ENCODE data around the gene TUBA3D.
"Not testable (repeated sequence)": the region's sequence is repeated elsewhere in the genome, so short reads cannot be mapped to it uniquely, and the experiment has no call there.

GRCh38 chr2:131471624-131472023, 4.3 kb upstream of the TUBA3D start:
- not testable (repeated sequence) for TF ChIP-seq EZH2 (IDR thresholded peaks at IDR 0.05; ENCODE audit: borderline replicate concordance, low read depth, low read length, severe bottlenecking); CTCF (IDR thresholded peaks at IDR 0.05; ENCODE audit: borderline replicate concordance, extremely low read depth, low read length, poor library complexity, severe bottlenecking)
